Kidney (tissue), 14 donors: ENCODE measurements around the gene ARF1. TPM values are rescaled to one million over a fixed set of nuclear protein-coding genes. Genes with fewer than 3 reads are reported as not detected.

Experiments used
- DNase-seq, 5 donors: peaks; one replicate each; pipeline ENCODE4 v3.0.0-alpha.2; 2013 to 2020
- FAIRE-seq: peaks from 2 replicates; lab custom pipeline; 2012; peaks lifted over from hg19 to GRCh38; lab: Jason Lieb, UNC
- H3K27ac ChIP-seq, 2 donors: one replicate each; pipeline ENCODE4 v1.7.0; 2013; ENCODE audit warnings: low read depth in 2 of 2, low read length in 2 of 2, inconsistent platforms in 1 of 2
- H3K27me3 ChIP-seq: one replicate; pipeline ENCODE4 v1.7.1; 2013; ENCODE audit warnings: low read length, inconsistent platforms; ENCODE audit not compliant: control insufficient read depth, insufficient read depth
- H3K36me3 ChIP-seq, 3 donors: one replicate each; pipeline versions ENCODE4 v1.7.0 to v1.7.1; 2013; ENCODE audit warnings: low read length in 3 of 3, control low read depth in 1 of 3, inconsistent platforms in 1 of 3; ENCODE audit not compliant: insufficient read depth in 3 of 3, control insufficient read depth in 2 of 3
- H3K4me1 ChIP-seq, 3 donors: one replicate each; pipeline versions ENCODE4 v1.7.0 to v1.7.1; 2013; ENCODE audit warnings: low read length in 3 of 3, inconsistent platforms in 1 of 3, low read depth in 1 of 3; ENCODE audit not compliant: control insufficient read depth in 2 of 3, insufficient read depth in 2 of 3
- H3K4me3 ChIP-seq, 3 donors: one replicate each; pipeline versions ENCODE4 v1.7.0 to v1.8.1; 2013; ENCODE audit warnings: low read length in 3 of 3, control low read depth in 1 of 3, inconsistent platforms in 1 of 3
- H3K9ac ChIP-seq, 3 donors: one replicate each; pipeline versions ENCODE4 v1.7.0 to v1.7.1; 2013; ENCODE audit warnings: low read length in 3 of 3, control low read depth in 1 of 3, inconsistent platforms in 1 of 3
- H3K9me3 ChIP-seq, 3 donors: one replicate each; pipeline versions ENCODE4 v1.7.0 to v1.7.1; 2013; ENCODE audit warnings: low read length in 3 of 3, control low read depth in 1 of 3, inconsistent platforms in 1 of 3; ENCODE audit not compliant: control insufficient read depth in 2 of 3, insufficient read depth in 1 of 3
- CTCF ChIP-seq: IDR thresholded peaks from 3 replicates; pipeline ENCODE4 v1.5.1; 2012; ENCODE audit warnings: mild to moderate bottlenecking, moderate library complexity, borderline replicate concordance; ENCODE audit not compliant: insufficient read depth; ENCODE audit errors: extremely low read depth
- intact Hi-C: fragments of 100-400 bp; cut with DNase I; formaldehyde crosslinking; loops from one replicate; pipeline ENCODE4 v1.11.1; 2022
- polyA plus RNA-seq: library from polyadenylated mRNA; stranded (reverse); fragments of 350-450 nt; fragmentation: Illumina TruSeq; extraction: RNeasy Lipid Tissue Mini Kit (QIAGEN cat#74804); gene quantifications from one replicate; pipeline ENCODE4 v1.2.3, GENCODE V29; 2014; ENCODE audit warnings: low read depth, low replicate concordance; ENCODE audit not compliant: insufficient read depth
- total RNA-seq: library from RNA; stranded (reverse); fragmentation: NEBNext Ultra II Directional; extraction: Animal tissue kit (Norgen Biotek cat#: 25700); gene quantifications from one replicate; pipeline ENCODE4 v1.2.1, GENCODE V29; 2021
- donor health status: control.
- donor health status: control.
- donor health status: control.
- donor health status: control.
- donor health status: control.
- donor health status: DM: yes; HTN: yes; CAD: no.
- donor health status: Normal renal cell carcinoma (clear cell type).

The ARF1 gene
- total and polyA plus RNA-seq, 2 donors from 2014 or later = 383 to 398 TPM

- Histone ChIP-seq H3K4me3 (no peak overlapping the region), H3K27me3 (no peaks in the 10 kb centered on the region), H3K27ac (no peak overlapping the region), H3K36me3 (no peaks in the 10 kb centered on the region), H3K9ac (no peak overlapping the region), H3K4me1 (no peaks in the 10 kb centered on the region), H3K9me3 (no peaks in the 10 kb centered on the region)
- intact Hi-C loops = no loop called here
- DNase-seq = no peak
- no peak for TF ChIP-seq CTCF
- no peak for FAIRE-seq
These were observed 52.1 kb downstream of the ARF1 start for GRCh38 chr1:228134591-228134990.

GRCh38 chr1:228136901-228137300 is 54.4 kb downstream of the ARF1 start:
- no peaks in the 10 kb centered on the region for H3K36me3 ChIP-seq
- H3K9ac ChIP-seq = no peak overlapping the region
- DNase-seq (no peak), FAIRE-seq (no peak)
- no peak overlapping the region for H3K4me3 ChIP-seq
- H3K27me3 ChIP-seq = no peaks in the 10 kb centered on the region
- intact Hi-C loops = no loop called here
- no peaks in the 10 kb centered on the region for H3K9me3 ChIP-seq
- TF ChIP-seq CTCF = no peak
- H3K27ac ChIP-seq = no peak overlapping the region
- H3K4me1 ChIP-seq = peaks cover 0 to 10% (median 7%) of the 10 kb centered on the region in 3 donors

GRCh38 chr1:228139406-228139930 is 57.0 kb downstream of the ARF1 start:
- Histone ChIP-seq H3K9me3 (no peaks in the 10 kb centered on the region), H3K36me3 (no peaks in the 10 kb centered on the region), H3K27me3 (no peaks in the 10 kb centered on the region), H3K4me3 (peak overlapping the region; percentile 49 to 86 (median 79)), H3K27ac (peak overlapping the region; percentile 83 to 97), H3K4me1 (peaks cover 0 to 32% (median 20%) of the 10 kb centered on the region in 3 donors), H3K9ac (peak overlapping the region in 2 of 3 donors; percentile 55 to 75)
- FAIRE-seq (no peak), DNase-seq (no peak)
- intact Hi-C loops = no loop called here
- TF ChIP-seq CTCF = no peak
